GM12872 (cell line): ENCODE measurements around the gene PDE4B.

ENCODE experiments used
- CTCF ChIP-seq: IDR thresholded peaks from 3 replicates; pipeline ENCODE4 v1.5.1; 2011; ENCODE audit warnings: low read depth, mild to moderate bottlenecking, low read length, moderate library complexity; ENCODE audit not compliant: insufficient read depth

PDE4B gene

DNA sequence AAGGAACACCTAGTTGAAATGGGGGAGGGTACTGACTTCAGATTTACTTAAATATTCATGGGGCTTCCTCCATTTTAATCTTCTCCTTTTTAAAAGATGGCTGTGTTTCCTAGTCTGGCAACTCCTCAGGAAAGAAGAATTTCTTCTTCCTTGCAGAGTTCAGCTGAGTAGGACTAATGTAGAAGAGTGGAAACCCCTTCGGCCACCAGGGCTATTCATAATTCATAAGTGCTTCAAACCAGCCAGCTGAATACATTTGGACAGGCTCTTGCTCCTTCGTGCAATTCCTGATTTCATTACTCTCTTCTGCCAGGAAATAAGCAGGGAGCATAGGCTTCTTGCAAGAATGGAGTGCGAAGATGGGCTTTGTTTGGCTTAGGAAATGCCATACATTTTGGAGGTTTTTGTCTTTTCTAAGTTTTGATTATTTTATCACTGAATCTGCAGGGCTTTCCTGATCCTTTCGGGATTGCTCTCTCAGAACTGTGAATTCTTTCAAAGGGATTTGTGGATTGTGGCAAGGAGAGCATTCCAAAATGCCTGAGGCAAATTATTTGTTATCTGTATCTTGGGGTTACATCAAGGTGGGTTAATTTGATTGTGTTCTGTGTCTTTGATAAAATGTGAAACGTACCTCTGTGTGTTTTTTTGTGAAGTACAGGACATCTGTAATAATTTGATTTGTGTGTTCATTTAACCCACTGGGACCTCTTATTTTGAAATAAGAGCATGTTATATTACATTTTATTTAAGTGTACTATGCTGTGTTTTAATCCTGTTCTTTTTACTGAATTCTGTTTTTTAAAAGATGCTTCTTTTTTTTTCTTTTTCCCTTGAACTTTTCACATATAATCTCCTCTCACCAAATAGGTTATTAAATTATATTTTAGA, 561.9 kb downstream of the PDE4B start:
- TF ChIP-seq CTCF = no peak

DNA sequence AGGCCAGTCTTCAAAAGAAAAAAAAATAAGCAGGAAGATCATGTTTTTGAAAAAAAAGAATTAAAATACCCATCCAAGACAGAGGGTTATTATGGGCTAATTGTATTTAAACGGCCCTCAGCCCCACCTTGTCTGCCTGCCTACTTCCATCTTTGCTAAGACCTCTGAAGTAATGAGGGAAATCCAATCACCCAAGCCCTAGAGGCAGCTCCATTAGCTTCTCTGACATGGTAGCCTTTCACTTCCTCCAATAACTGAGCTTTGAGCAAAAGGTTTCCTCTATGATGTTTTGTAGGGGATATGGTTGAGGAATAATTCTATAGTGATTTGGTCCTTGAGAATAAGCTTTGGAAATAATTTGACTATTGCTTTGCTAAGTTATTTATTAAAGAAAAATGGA, 563.1 kb downstream of the PDE4B start:
- TF ChIP-seq CTCF = no peak

- TF ChIP-seq CTCF = no peak
These were observed 563.9 kb downstream of the PDE4B start for GRCh38 chr1:66356605-66357004.

GRCh38 chr1:66357021-66357420, 564.3 kb downstream of the PDE4B start:
- TF ChIP-seq CTCF = no peak

GRCh38 chr1:66357478-66358197, 564.9 kb downstream of the PDE4B start:
- TF ChIP-seq CTCF = no peak

DNA sequence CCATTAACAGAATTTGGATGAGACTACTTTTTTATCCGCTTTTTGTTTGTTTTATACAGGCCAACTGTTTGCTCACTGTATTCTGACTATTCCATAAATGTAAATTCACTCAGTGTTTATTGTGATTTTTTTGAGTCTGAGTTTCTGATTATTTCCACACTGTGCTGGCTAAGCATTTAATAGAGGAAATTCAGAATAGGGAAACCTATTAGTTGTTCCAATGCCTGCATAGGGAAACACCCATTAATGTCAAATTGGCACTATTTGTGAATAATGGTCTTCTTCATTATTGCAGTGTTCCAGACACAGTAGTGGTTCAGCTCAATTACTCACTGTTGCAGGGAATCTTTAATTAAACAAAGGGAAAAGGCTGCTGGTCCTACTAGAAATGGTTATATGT, 566.6 kb downstream of the PDE4B start:
- no peak for TF ChIP-seq CTCF

DNA sequence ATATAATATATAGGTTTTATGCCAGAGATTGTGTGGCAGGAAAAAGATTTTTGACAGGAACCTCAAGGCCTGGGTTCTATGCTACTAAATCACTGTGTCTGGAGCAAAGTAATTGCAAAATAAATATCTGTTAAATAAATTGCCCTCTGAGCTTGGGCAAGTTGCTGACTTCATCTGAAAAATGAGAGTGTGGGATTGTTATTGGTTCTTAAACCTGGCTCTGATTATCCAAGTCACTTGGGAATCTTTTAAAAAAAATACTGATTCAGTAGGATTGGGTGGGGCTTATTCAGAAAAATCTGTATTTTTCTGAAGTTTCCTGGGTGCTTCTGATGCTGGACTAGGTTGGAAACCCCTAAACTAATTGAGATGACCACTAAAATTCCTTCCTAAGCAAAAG, 567.1 kb downstream of the PDE4B start:
- TF ChIP-seq CTCF = no peak
